ENCODE data around the gene MAPKAP1.
"Not testable (repeated sequence)": the region's sequence is repeated elsewhere in the genome, so short reads cannot be mapped to it uniquely, and the experiment has no call there.

Gene MAPKAP1

GRCh38 chr9:125580701-125581286, 126.2 kb downstream of the MAPKAP1 start:
- no peak overlapping the region for H3K4me3 ChIP-seq (ENCODE audit: low read depth, low read length)
- no peak for DNase-seq (ENCODE audit: low read depth)

- H3K4me3 ChIP-seq (ENCODE audit: low read depth, low read length) = no peak overlapping the region
- DNase-seq (ENCODE audit: low read depth) = no peak
Observed at GRCh38 chr9:125579030-125579932, 127.7 kb downstream of the MAPKAP1 start.

GRCh38 chr9:125574126-125574877, 132.7 kb downstream of the MAPKAP1 start:
- no peak for DNase-seq (ENCODE audit: low read depth)
- H3K4me3 ChIP-seq (ENCODE audit: low read depth, low read length) = no peak overlapping the region

GRCh38 chr9:125572461-125572860, 134.5 kb downstream of the MAPKAP1 start:
- not testable (repeated sequence) for H3K4me3 ChIP-seq (ENCODE audit: low read depth, low read length); DNase-seq (ENCODE audit: low read depth)

- not testable (repeated sequence) for H3K4me3 ChIP-seq (ENCODE audit: low read depth, low read length); DNase-seq (ENCODE audit: low read depth)
Observed at GRCh38 chr9:125571824-125572223, 135.2 kb downstream of the MAPKAP1 start.

- no peak for DNase-seq (ENCODE audit: low read depth)
- H3K4me3 ChIP-seq (ENCODE audit: low read depth, low read length) = no peak overlapping the region
Observed at GRCh38 chr9:125570246-125570645, 136.8 kb downstream of the MAPKAP1 start.

- no peak for DNase-seq (ENCODE audit: low read depth)
- no peak overlapping the region for H3K4me3 ChIP-seq (ENCODE audit: low read depth, low read length)
Observed at GRCh38 chr9:125568621-125569020, 138.4 kb downstream of the MAPKAP1 start.

DNA sequence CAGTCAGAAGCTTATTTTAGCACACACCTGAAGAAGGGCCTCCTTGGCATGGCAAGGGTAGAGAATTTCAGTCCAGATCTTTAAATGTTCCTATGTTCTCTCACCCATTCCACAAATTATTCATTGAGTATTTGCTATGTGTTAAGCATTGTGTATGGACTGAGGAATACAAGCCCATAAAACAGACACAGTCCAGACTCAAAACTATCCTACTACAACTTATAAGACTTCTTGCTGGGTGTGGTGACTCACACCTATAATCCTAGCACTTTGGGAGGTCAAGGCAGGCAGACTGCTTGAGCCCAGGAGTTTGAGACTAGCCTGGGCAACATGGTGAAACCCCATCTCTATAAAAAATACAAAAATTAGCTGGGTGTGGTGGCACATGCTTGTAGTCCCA, 141.0 kb downstream of the MAPKAP1 start:
- not testable (repeated sequence) for DNase-seq (ENCODE audit: low read depth); H3K4me3 ChIP-seq (ENCODE audit: low read depth, low read length)

GRCh38 chr9:125565126-125565525, 141.9 kb downstream of the MAPKAP1 start:
- DNase-seq (ENCODE audit: low read depth) = no peak
- no peak overlapping the region for H3K4me3 ChIP-seq (ENCODE audit: low read depth, low read length)

DNA sequence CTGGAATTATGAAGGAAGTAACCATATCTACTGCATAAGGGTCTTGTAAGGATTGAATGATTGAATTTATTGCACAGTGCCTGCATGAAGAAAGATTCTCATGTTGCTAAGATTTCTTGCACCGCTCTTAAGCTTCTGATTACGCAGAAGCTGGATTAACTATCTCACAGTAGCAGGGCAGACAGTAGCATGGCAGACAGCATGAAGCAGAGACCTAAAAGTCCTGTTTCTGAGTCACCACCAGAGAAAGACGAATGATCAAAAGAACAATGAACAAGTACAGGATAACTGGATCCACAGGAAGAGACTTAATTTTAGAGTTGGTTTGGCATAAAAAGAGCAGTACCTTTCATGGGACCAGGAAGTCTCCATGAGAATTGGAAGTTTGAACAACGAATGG, 142.4 kb downstream of the MAPKAP1 start:
- no peak for DNase-seq (ENCODE audit: low read depth)
- H3K4me3 ChIP-seq (ENCODE audit: low read depth, low read length) = no peak overlapping the region

DNA sequence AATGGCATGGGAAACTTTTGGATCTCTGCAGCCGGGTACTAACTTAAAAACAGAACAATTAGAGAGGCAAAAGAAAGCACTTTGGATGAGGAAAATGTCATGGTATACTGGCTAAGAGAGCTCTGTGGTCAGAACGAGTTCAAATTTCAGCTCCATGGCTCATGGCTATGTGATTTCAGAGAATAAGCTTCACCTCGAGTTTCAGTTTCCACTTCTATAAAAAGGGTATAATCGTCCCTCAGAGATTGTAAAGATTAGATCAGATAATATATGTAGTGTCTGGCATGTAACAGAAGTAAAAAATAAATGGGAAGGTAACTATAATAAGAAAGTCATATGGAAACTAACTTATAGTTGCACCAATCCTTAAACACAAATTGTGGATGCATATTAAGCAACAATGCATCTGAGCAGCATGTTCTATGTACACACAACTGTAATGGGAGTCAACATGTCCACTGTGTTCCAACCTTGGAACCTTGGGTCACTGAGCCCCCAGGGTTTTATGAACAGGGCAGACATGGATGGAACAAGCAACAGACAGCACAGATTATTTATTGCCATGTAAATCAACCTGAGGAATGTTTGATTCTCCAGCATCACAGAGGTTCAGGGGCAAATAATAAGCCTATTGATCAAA, 145.4 kb downstream of the MAPKAP1 start:
- DNase-seq (ENCODE audit: low read depth) = no peak
- H3K4me3 ChIP-seq (ENCODE audit: low read depth, low read length) = no peak overlapping the region

DNA sequence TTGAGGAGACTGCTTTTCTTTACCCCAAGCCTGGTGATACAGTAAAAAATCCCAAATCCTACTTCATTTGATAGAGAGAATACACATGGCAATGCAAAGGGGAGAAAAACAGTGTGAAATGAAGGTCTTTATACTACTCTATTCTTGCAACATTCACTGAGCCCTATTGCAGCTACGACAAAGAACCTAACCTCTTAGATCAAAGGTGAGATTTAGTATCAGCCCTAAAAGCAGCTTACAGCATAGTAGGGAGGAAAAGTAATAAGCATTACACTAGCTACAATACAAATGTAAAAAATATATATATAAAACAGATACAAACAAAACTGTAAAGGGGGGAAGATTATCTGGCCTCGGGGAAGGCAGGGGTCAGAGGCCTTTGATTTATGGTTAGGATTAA, 147.1 kb downstream of the MAPKAP1 start:
- DNase-seq (ENCODE audit: low read depth) = no peak

DNA sequence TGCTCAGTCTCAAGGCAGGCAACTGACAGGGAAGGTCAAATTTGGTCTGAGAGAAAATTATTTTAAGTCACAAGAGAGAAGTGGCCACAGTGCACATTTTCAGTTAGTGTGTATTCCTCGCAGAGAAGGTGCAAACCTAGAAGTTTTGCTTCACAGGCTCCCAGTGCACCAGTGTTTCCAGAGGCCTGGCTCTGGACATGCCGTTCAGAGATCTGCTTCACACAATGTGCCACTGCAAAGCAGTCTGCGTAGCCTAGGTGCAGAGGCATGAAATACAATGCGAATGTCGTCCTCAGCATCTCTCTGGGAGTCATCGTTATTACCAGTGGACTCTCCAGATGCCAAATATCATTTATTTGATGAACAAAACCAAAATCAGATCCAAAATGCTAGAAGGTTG, 147.8 kb downstream of the MAPKAP1 start:
- no peak for DNase-seq (ENCODE audit: low read depth)
- H3K4me3 ChIP-seq (ENCODE audit: low read depth, low read length) = no peak overlapping the region

More for the DNA sequence above, 147.1 kb downstream of the MAPKAP1 start:
- no peak overlapping the region for H3K4me3 ChIP-seq (ENCODE audit: low read depth, low read length)

- no peak for DNase-seq (ENCODE audit: low read depth)
Observed at GRCh38 chr9:125558453-125559092, 148.4 kb downstream of the MAPKAP1 start.

DNA sequence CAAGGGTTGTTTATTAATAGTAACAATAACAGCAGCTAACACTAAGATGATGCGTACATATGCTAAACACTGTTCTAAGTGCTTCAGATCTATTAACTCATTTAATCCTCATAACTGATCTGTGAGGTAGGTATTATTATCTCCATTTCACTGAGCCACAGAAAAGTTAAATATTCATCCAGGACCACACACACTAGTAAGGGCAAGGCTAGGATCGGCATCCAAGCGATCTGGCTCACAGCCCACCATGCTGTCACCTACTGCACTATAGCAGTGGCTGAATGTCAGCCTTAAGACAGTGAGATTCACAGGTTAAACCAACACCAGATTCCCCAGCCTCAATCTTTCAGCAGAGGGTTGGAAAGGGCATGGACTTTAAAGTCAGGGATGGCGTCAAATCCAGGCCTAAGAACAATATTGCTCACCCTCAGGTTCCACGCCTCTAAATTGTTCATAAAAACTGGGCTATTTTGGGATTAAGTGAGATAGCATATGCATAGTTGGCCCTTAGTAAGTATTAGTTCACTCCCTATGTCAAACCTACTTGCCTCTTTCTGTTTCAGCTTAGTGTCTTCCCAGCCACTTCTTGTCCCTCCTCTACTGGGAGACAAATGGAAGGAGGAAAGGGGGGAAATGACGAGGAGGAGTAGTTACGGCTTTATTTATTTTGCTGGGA, 150.8 kb downstream of the MAPKAP1 start:
- H3K4me3 ChIP-seq (ENCODE audit: low read depth, low read length) = no peak overlapping the region
- DNase-seq (ENCODE audit: low read depth) = no peak

More at GRCh38 chr9:125558453-125559092, 148.4 kb downstream of the MAPKAP1 start:
- no peak overlapping the region for H3K4me3 ChIP-seq (ENCODE audit: low read depth, low read length)

DNA sequence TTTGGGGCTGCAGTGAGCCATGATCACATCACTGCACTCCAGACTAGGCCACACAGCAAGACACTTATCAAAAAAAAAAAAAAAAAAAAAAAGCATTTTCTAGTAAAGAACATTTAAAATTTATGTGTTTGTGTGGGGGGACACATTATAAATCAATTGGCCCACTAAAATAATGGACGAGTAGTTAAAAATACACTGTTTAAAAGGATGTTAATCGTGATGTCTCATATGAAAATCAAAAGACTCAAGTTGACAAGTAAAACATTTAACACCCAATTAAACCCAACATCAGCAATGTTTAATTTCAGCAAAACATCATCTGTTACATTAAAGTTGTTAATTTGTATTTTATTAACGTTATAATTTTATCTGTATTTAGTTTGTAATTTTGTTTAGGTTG, 152.3 kb downstream of the MAPKAP1 start:
- DNase-seq (ENCODE audit: low read depth) = no peak
- H3K4me3 ChIP-seq (ENCODE audit: low read depth, low read length) = no peak overlapping the region

DNA sequence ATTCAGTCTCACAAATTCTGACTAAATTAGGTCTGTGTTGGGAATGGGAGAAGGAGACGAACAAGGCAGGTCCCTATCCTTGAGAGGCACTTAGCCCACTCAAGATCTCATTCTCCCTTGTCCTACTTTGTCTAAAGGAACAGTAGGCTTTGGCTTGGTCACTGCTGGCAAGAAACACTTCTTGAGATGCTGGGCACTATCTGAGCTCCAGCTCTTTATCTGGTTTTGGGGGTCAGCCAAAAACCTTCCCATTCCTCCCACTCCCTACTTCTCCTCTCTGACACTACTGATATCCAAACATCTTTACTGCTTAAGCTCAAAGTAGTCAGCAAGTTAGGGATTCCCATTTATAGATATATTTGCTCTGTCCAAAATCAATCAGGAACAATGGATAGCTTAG, 155.2 kb downstream of the MAPKAP1 start:
- no peak for DNase-seq (ENCODE audit: low read depth)
- no peak overlapping the region for H3K4me3 ChIP-seq (ENCODE audit: low read depth, low read length)

GRCh38 chr9:125549891-125550885, 156.8 kb downstream of the MAPKAP1 start:
- H3K4me3 ChIP-seq (ENCODE audit: low read depth, low read length) = no peak overlapping the region

More at GRCh38 chr9:125549891-125550885, 156.8 kb downstream of the MAPKAP1 start:
- DNase-seq (ENCODE audit: low read depth) = no peak
